Globus pallidus (tissue), 1 donor: Measurements from ENCODE around the gene DOK3.

Experiments
- DNase-seq: peaks from one replicate; pipeline ENCODE4 v3.0.0-alpha.2; 2015; ENCODE audit warnings: low spot score

Gene DOK3

GRCh38 chr5:177478711-177479646, 30.6 kb downstream of the DOK3 start:
- DNase-seq, result no peak

GRCh38 chr5:177477701-177478477, 31.7 kb downstream of the DOK3 start:
- DNase-seq, result no peak

GRCh38 chr5:177476531-177477233, 32.9 kb downstream of the DOK3 start:
- DNase-seq, result no peak

GRCh38 chr5:177475563-177476427, 33.8 kb downstream of the DOK3 start:
- DNase-seq, result no peak

- no peak for DNase-seq
These were observed 34.6 kb downstream of the DOK3 start for GRCh38 chr5:177474846-177475562.

- DNase-seq, result no peak
These were observed 35.6 kb downstream of the DOK3 start for GRCh38 chr5:177474002-177474476.

- no peak for DNase-seq
These were observed 36.1 kb downstream of the DOK3 start, which contains the start of gene DBN1 for GRCh38 chr5:177473443-177474001. TSS of gene DBN1 (minus strand) at chr5:177473634. CDS start at chr5:177473521, 113 bp downstream.

- no peak for DNase-seq
These were observed 36.9 kb downstream of the DOK3 start for GRCh38 chr5:177472460-177473442.

GRCh38 chr5:177471610-177472356, 37.8 kb downstream of the DOK3 start:
- no peak for DNase-seq

GRCh38 chr5:177470759-177471536, 38.7 kb downstream of the DOK3 start:
- DNase-seq, result no peak

- DNase-seq, result no peak
These were observed 39.7 kb downstream of the DOK3 start for GRCh38 chr5:177469750-177470525.

GRCh38 chr5:177468685-177469628, 40.7 kb downstream of the DOK3 start:
- no peak for DNase-seq

- no peak for DNase-seq
These were observed 41.3 kb downstream of the DOK3 start for GRCh38 chr5:177468329-177468684.

- no peak for DNase-seq
These were observed 42.2 kb downstream of the DOK3 start for GRCh38 chr5:177467436-177467835.

GRCh38 chr5:177466861-177467260, 42.8 kb downstream of the DOK3 start:
- no peak for DNase-seq
